ENCODE measurements around the gene C2CD4D.

DNA sequence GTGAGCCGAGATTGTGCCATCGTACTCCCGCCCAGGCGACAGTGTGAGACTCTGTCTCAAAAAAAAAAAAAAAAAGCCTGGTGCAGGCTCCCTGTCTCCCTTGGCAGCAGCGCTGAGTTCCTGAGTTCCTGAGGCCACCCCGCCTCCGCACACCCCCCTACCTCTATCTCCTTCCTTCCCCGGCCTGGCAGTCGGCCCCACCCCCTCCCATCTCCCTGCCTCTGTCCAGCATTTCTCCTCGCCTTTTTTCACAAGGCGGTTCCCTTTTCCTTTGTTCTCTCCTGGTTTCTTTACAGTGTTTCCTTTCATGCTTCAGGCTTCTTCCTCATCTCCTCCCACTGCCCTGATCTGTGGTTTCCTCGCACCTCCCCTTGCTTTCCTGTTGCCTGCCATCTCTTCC, 10.7 kb downstream of the C2CD4D start:
- no peak for TF ChIP-seq EZH2 (IDR thresholded peaks at IDR 0.05; ENCODE audit: borderline replicate concordance, low read depth, low read length, severe bottlenecking)
- TF ChIP-seq, protein P1, sequence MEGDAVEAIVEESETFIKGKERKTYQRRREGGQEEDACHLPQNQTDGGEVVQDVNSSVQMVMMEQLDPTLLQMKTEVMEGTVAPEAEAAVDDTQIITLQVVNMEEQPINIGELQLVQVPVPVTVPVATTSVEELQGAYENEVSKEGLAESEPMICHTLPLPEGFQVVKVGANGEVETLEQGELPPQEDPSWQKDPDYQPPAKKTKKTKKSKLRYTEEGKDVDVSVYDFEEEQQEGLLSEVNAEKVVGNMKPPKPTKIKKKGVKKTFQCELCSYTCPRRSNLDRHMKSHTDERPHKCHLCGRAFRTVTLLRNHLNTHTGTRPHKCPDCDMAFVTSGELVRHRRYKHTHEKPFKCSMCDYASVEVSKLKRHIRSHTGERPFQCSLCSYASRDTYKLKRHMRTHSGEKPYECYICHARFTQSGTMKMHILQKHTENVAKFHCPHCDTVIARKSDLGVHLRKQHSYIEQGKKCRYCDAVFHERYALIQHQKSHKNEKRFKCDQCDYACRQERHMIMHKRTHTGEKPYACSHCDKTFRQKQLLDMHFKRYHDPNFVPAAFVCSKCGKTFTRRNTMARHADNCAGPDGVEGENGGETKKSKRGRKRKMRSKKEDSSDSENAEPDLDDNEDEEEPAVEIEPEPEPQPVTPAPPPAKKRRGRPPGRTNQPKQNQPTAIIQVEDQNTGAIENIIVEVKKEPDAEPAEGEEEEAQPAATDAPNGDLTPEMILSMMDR (IDR thresholded peaks at IDR 0.05; ENCODE audit: borderline replicate concordance, extremely low read depth, low read length, poor library complexity, severe bottlenecking), result no peak

Measured in DND-41 (cell line).